GDM1 (cell line): ENCODE measurements around the gene WDR33.

Experiments
- DNase-seq: peaks from one replicate; lab custom pipeline; 2025; lab: John Stamatoyannopoulos, UW

Gene WDR33

DNA sequence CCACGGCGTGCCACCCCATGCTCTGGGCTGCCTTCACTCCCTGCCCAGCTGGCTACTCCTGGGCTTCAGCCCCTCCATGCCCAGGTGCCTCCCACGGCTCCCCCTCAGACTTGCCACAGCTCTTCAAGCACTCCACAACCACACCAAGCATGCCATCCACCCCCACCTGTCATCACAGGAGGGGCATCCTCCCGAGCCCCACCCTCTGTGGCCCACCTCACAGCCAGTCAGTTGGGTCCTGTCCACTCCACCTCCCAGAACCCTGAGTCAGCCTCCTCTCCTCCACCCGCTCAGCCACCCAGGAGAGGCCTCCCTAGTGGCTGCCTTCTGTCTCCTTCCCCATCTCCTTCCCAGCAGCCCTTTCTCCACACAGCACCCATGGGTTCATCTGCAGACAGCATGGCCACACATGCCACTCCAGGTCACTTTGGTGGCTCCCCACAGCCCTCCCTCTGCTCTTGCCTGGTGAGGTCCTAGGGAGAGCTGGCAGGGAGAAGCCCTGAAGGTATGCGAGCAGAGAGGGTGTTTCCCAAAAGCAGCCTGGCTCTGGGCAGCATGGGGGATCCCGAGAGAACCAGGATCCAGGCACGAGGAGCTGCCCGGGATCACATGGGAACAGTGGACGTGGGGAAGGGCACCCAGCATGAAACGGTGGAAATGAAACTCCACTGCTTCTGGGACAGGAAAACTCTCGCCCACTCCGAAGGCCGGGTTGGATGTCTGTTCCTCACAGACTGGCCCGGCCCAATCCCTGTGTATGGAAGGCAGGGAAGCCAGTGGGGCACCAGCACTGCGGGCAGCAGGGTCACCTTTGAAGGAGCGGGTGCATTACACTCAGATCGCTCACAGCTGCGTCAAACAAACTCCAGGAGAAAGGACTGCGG, 138.4 kb downstream of the WDR33 start:
- no peak for DNase-seq

DNA sequence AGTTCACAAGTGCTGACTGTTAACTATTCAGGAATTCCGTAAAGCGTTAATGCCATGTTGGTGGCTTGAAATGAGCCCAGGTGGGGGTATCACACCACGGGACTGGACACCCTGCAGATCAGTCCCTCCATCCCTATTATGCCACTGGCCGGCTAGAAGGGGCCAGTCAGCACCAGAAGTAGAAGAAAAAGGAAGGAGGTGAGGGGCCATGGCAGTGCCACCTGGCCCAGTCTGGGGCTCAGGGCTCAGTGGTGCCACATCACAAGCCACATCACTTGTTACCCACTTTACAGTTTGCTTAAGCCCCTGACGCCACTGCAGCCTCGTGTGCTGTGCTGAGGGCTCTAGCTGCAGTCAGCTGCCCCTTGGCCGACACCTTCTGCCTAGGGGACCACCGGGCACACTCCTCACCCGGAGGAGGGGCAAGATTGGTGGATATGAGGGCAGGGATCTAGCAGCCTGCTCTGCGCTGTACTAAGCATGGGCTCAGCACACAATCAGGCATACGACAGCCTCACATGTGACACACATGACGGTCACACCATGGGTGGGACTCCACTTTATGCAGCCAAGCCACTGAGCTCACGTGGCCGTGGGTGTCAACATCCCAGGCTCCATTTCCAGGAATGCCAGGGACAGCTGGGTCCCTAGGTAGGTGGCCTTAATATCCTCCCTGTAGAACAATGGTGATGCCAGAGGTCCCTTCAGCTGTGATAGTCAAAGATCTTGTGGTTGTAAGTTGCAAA, 139.2 kb downstream of the WDR33 start:
- no peak for DNase-seq

DNA sequence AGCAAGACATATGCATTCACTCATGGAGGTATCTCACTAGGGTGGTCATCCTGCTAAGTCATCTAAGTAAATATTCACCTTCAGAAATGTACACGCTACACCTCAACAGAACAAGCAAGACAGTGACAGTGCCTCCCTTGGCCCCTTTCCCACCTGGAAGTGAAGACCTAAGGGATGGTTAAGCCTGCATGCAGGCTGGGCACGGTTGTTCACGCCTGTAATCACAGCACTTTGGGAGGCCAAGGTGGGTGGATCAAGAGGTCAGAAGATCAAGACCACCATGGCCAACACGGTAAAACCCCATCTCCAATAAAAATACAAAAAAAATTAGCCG, 140.0 kb downstream of the WDR33 start:
- no peak for DNase-seq

DNA sequence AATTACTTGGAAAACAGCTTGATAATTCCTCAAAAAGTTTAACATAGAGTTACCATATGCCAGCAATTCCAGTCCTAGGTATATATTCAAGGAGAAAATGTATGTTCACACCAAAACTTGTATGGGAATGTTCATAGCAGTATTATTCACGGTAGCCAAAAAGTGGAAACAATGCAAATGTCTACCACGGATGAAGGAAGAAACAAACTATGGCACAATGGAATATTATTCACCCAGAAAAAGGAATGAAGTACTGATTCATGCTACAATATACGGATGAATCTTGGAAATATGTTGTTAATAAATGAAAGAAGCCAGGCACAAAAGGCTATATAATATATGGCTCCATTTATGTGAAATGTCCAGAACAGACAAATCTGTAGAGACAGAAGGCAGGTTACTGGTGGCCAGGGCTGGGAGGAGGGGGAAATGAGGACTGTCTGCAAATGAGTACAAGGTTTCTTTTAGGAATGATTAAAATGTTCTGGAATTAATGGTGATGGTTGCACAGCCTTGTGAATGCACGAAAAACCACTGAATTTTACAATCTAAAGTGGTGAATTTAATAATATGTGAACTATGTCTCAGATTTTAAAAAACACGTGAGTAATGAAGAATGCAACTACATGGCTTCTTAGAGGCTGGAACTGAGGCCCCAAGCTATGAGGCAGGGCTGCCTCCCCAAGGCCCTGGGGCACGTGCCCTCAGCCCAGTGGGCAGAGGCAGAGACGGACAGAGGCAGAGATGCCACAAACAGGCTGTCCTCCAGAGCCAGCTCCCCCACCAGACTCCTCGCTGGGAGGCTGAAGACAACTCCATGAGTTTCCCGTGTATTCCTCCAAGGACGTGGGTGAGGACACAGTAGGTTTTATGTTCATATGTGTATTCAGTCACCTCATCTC, 140.7 kb downstream of the WDR33 start:
- no peak for DNase-seq

DNA sequence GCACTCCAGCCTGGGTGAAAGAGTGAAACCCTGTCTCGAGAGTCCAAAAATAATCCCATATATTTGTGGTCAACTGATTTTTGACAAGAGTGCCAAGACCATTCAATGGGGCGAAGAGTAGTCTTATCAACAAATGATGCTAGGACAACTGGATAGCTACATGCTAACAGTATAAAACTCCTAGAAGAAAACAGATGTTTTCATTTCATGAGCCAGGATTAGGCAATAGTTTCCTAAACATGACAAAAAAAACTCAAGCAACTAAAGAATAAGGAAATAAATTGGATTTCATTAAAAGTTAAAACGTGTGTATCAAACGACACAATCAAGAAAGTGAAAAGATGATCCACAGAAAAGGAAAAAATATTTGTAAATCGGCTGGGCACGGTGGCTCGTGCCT, 141.9 kb downstream of the WDR33 start:
- no peak for DNase-seq

DNA sequence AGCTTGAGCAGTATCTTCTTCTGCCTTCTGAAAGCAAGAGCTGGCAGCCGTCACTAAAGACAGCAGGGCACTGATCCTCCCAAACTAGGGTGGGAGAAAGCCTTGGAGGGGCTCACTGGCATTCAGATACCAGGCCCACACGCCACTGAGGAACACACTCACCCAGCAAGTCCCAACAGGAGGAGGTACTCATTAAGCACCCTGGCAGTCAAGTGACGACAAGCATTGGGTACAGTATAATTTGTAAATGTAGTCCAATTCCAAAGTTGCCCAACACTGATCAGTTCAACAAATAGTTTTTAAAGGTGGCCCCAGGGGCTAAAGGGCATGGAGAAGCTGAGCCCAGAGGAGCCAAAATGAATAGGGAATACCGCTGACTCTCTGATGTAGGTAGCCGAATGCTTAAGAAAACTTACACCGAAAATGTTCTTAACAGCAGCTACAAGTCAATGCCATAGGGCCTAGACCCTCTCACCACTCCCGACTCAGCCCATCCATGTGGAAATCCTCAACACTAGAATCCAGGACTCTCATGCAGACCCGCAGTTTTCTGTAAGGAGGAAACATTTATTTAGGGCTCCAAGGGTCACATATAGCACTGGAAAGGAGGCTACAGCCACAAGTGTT, 145.6 kb downstream of the WDR33 start:
- no peak for DNase-seq

DNA sequence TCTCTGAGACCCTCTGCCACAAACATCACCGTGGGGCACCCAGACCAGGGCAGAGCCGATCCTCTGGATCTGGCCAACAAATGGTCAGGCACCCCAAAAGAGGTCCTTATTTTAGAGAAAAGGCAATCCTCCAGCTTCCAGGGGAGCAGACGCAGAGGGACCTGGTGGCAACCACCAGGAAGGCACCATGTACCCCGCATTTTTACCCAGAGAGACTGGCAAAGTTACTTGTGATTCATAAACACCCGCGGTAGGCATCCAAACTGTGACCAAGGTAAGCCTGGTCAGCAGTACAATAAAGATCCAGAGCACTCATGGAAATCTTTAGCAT, 146.1 kb downstream of the WDR33 start:
- DNase-seq = no peak

DNA sequence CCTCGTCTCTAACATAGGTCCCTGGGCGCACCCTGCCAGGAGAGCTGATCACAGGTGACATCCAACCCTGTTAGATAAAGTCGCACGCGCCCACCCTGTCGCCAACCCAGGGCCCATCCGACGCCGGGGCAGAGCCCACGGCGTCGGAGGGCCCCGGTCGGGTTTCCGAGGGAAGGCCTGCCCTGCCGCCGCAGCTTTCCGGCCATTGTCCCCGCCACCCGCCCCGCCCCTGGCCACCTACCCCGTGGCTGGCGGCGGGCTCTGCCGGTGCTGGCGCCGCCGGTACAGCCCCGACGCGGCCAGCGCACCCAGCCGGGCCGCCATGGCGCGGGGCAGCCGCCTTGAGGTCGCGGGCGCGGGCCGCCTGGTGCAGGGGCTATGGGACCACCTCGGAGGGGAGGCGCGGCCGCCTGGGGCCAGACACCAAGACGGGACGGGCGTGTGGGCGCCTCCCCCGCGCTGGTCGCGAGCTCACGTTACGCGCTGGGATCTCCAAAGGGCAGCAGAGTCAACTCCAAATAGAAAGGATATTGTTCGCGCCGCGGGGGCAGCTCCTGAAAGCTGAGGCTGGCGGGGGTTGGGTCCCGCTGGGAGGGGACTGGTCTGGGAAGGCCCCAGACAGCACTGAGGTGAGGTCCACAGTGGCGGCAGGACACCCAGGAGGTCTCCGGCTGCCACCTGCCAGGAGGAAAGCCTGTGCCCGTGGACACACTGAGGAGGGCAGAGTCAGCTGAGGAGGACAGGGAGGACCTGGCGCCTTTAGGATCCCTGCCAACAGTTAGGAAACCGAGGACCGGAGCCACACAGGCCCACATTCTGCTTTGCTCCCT, 146.7 kb downstream of the WDR33 start:
- no peak for DNase-seq

DNA sequence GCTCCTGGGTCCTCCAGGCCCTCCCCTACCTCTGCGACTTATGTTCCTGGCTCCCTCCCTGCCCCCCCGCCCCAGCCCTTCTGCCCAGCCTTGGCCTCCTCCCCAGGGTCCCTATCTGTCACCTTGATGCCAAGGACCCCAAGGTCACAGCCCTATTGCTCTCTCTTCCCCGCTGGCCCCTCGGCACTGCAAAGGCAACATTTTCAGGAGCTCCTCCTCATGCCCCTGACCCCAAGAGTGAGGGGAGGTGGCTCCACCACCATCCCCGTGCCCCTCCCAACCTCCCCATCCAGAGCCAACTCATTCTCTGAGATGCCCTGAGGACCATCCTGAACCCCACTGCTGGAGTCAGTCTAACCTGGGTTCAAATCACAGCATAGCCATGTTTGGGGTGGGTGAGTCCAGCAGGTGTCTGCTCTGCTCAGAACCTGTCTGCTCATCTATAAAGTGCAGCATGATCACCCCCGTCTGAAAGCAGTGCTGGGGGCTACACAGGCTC, 147.4 kb downstream of the WDR33 start:
- DNase-seq = no peak

DNA sequence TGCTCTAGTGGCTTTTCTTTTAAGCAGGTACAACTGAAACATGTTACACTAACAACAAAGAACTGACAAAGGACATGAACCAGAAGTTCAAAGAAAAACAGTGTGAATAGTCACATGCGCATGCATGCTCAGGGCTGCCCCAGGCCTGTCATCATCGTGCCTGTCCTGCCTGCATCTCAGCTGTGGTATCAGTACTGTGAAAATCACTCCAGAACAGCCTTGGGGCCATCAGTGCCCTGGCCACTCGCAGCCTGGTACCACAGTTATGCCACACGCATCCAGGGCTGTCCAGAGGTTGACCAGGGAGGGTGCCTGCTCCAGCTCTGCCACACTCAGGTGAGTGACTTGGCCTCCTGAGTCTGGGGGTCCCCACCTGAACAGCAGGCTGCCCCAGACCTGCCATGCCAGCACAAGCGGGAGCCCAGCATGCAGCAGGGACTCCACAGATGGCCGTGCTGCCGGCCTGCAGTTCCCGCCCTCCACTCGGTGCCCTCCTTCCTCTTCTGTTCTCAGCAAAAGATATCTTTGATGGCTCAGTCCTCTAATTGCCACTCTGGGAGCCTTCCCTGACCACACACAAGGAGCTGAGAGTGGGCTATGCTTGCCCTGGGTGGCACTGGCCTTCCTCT, 147.9 kb downstream of the WDR33 start:
- no peak for DNase-seq

DNA sequence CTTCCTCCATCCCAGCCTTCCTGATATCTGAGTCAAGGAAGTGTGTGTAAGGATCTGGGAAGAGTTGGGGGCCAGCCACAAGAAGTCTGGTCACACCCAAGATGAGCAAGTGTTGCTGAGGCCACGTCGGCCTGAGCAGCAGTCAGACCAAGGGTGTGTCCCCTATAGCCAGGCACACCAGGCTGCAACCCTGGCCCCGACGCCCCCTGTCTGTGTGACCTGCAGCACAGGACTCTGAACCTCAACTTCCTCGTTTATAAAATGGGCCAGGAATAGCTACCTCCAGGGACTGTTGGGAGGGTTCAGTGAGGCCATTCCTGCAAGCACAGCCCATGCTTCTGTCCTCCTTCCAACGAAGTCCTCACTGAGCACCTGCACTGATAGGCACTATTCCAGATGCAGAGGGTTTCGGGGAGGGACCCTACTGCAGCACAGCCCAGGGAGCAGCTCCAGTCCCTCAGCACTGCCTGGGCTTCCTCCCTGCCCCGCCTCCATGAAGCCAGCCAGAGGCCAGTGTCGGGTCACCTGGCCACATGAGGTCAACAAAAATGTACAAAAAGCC, 148.9 kb downstream of the WDR33 start:
- DNase-seq = no peak

DNA sequence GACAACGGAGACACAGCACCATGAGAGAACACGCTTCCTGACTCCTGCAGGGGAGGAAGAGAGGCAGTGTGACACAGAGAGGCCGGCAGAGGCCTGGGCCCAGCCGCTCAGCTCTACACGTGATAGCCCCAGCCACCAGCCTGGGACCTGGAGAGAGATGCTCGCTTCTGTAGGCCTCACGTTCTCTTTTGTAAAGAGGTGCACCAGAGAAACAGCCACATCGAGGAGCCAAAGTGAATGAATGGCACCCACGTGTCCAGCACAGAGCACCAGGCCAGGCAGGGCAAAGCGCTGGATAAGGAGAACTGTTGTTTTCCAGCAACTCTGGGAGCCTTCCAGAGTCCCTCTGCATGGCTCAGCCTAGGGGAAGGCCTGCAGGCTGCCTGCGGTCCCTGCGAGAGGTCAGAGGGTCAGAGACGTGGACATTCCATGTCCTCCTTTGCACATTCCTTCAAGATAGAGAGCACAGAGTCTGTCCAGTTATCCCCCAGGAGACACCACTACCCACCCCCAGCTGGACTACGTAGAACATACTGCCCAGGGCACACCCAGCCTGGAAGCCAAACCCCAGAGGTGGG, 149.8 kb downstream of the WDR33 start:
- no peak for DNase-seq

DNA sequence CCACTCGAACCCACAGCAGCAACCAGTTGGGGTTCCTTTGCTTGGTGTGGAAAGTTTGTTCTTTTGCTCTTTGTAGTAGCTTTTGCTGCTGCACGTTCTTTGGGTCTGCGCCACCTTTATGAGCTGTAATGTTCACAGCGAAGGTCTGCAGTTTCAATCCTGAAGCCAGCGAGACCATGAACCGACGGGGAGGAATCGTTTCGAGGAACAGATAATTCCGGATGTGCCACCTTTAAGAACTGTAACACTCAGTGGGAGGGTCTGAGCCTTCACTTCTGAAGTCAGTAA, 150.7 kb downstream of the WDR33 start:
- no peak for DNase-seq

DNA sequence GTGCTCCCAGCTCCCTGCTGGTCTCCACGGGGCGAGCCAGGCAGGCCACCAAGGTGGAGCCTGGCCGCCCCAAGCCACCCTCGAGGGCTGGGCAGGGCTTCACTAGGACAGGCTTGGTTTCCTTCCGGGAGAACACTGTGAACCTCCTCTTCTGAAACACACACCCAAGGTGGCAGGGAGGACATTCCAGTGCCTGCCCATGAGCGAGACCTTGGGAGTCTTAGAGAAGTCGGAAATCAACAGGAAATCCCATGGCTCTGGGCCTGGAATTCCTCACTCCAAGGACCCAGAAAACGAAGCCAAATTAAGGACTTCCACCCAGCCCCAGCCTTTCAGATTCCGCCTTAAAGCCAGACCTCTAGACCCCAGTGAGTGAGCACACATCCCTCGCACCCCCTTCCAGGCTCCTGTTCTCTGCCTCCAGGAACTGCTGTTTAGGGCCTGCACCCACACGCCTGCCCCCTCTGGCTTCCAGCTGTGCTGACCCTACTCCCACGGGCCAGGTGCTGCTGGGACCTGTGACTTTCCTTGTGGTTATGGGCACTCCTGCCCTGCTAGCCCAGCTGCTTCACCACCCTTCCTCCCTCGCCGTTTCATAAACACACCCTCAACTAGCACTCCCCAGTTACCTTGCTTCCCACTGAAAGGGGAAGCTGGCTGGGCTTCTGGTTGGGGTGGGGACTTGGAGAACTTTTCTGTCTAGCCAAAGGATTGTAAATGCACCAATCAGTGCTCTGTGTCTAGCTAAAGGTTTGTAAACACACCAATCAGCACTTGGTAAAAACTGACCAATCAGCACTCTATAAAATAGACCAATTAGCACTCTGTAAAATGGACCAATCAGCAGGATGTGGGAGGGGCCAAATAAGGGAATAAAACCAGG, 151.3 kb downstream of the WDR33 start:
- peak; percentile 19 for DNase-seq

DNA sequence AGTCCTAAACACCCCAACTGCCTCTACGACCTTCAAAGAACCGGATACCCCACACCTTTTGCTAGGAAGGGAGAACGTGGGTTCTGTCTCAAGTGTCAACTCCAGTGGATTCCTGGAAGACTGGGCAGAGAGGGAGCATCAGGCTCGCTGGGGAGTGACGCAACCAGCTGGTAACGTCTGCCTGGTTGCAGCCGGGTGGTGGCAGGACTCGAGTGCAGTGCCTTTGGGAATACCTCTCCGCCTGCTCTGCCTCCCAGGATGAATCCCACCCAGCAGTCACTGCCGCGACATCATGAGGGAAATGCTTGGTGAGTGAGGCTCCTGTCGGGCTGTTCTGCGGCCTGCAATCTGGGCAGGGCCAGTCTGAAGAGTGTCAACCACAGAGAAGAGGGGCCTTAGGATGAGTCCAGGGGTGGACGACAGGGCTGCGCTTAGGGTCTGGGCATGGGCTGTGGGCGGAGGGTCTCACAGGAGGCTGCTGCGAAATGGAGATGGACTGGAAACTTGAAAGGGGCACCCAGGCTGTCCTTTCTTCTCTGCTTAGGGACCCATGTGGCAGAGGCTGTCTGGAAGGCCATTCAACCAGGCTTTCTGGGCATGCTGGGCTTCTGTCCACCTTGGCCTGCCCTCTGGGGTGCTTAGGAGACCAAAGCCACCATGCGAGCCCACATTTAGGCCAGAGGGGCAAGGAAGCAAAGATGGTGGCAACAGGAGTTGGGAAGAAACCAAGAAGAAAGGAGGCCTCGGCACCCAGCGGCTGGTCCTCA, 152.1 kb downstream of the WDR33 start:
- no peak for DNase-seq

DNA sequence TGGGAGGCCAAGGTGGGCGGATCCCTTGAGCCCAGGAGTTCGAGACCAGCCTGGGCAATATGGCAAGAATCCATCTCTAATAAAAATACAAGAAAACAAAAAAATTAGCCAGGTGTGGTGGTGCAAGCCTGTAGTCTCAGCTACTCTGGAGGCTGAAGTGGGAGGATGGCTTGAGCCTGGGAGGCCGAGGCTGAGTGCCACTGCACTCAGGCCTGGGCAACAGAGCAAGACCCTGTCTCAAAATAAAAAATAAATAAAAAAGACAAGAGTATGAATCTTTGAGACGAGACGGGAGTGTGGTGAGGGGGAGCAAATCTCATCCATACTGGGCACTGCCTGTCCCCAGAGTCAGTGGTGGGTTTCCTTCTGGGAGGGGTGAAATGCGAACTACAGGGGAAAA, 152.8 kb downstream of the WDR33 start:
- no peak for DNase-seq

DNA sequence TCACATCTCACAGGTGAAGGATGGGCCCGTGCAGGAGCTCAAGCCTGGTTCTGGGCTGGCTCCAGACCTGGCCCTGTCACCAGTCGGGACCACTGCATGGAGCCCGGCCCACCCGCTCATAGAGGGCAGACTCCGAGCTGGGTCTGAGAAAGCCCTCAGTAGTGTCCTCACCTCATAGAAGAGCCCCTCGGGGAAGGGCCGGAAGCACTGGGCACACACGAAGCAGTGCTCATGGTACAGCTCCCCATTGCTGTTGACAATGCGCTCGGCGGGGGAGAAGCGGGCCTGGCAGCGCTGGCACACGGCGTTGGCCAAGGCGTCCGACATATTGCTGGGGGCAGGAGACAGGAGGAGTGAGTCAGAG, 153.8 kb downstream of the WDR33 start:
- DNase-seq = no peak

DNA sequence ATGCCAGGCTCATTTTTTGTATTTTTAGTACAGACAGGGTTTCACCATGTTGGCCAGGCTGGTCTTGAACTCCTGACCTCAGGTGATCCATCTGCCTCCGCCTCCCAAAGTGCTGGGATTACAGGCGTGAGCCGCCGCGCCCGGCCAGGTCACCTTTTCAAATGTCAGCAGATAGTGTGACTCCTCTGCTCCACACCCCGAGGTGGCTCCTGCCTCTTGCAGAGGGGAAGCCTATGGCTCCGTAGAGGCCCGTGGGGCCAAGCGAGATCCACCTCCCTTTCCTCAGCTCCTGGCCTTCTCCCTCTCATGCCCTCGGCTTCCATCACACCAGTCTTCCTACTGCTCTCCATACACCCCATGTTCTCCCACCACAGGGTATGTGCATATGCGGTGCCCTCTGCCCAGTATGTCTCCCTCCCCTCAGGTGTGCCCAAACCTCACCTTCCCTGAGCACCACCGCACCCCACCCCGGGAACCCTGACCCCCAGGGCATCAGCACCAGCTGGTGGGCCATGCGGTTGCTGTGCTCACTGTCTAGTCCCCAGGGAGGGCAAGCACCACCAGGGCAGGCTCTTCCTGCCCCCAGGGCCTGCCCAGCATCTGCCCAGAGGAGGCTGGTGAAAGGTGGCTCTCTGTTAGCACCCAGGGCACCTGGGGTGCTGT, 154.3 kb downstream of the WDR33 start:
- no peak for DNase-seq
